ENCODE results near the gene MRTO4. TPM values are rescaled to one million over a fixed set of nuclear protein-coding genes. Genes with fewer than 3 reads are reported as not detected.
"Not testable (repeated sequence)": the region's sequence is repeated elsewhere in the genome, so short reads cannot be mapped to it uniquely, and the experiment has no call there.

MRTO4 gene
- total and polyA plus RNA-seq, 10 donors = 12.1 to 44.1 (median 25.4) TPM

DNA sequence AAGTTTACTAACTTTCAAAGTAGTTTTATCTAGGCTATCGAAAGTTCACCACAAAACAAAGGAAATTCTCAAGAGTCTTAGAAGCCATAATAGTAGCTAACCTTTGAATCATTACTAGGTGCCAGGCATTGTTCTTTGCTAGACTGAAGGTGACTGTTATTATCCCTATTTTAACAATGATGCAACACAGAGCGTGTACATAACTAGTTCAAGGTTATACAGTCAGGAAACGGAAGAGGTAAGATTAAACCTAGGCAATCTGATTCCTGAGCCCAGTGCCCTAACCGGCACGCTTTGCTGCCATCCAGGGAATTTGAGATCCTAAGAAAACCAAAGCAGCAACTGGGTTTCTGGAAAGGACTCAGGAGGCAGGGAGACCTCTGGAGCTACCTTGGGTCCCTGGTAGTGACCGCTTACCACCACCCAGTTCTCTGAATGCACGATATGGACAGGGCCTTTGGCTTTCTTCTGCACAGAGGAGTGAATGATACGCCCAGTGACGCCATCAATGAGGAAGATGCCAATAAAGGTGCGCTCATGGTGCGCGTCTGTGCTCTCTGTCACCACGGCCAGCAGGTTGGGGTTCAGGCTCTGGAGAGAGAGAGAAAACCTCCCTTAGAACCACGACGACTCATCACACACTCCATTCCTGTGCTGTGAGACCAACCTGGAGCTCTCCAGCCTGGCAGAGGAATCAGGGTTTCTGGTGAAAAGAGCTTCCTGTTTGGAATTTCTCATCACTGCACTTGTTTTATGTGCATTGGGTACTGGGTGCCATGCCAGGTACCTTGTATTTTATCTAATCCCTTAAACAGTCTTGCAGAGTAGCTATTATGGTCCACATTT lies 28.4 kb upstream of the MRTO4 start:
- intact Hi-C loops (cut with DNase I; ENCODE audit: low total_unique reads) = no loop called here
- peaks cover 0 to 100% (median 91%) of the 10 kb centered on the region in 6 donors for H3K36me3 ChIP-seq

DNA sequence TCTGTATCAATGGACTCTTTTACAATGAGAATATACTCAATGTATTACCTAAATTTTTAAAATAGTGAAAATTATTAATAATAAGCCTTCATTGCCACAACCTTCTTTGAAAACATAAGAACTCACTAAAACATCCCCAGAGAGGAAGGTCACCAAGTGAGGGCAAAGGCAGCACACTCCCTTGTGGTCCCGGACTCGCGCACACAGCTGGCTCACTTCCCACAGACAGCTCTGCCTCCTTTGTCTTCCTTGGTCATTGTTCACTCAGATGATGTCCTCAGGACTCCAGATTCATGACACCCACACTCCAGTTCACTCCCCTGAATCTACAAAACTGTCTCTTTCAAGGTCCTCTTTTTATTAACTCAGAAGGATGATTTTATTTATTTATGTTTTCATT lies 22.4 kb upstream of the MRTO4 start:
- Histone ChIP-seq H3K9me3 (no peaks in the 10 kb centered on the region), H3K4me1 (no peaks in the 10 kb centered on the region), H3K36me3 (peaks cover 0 to 100% (median 97%) of the 10 kb centered on the region in 6 donors), H3K4me3 (no peak overlapping the region), H3K27me3 (replicated peaks in 1 of 7) (no peaks in the 10 kb centered on the region), H3K27ac (no peak overlapping the region)
- DNase-seq = no peak
- intact Hi-C loops (cut with DNase I; ENCODE audit: low total_unique reads) = no loop called here
- WGBS, 5 donors = 70 to 79% (median 74%) methylated on average over 3 of the region's 3 CpGs
- TF ChIP-seq POLR2AphosphoS5 (IDR thresholded peaks at IDR 0.05) (no peak), POLR2A (IDR thresholded peaks at IDR 0.05) (no peak)
- TF ChIP-seq, protein P1, sequence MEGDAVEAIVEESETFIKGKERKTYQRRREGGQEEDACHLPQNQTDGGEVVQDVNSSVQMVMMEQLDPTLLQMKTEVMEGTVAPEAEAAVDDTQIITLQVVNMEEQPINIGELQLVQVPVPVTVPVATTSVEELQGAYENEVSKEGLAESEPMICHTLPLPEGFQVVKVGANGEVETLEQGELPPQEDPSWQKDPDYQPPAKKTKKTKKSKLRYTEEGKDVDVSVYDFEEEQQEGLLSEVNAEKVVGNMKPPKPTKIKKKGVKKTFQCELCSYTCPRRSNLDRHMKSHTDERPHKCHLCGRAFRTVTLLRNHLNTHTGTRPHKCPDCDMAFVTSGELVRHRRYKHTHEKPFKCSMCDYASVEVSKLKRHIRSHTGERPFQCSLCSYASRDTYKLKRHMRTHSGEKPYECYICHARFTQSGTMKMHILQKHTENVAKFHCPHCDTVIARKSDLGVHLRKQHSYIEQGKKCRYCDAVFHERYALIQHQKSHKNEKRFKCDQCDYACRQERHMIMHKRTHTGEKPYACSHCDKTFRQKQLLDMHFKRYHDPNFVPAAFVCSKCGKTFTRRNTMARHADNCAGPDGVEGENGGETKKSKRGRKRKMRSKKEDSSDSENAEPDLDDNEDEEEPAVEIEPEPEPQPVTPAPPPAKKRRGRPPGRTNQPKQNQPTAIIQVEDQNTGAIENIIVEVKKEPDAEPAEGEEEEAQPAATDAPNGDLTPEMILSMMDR (IDR thresholded peaks at IDR 0.05 in 8 of 11, conservative IDR thresholded peaks at IDR 0.05 in 3 of 11) = no peak

More for the DNA sequence above, 28.4 kb upstream of the MRTO4 start:
- Histone ChIP-seq H3K4me1 (peaks cover 0 to 35% (median 13%) of the 10 kb centered on the region in 6 donors), H3K27ac (peak overlapping the region in 2 of 8 donors; percentile 6 to 16), H3K4me3 (no peak overlapping the region), H3K27me3 (replicated peaks in 1 of 7) (no peaks in the 10 kb centered on the region), H3K9me3 (no peaks in the 10 kb centered on the region)
- no peak for DNase-seq
- WGBS, 5 donors = 83 to 96% (median 85%) methylated on average over 15 of the region's 15 CpGs
- TF ChIP-seq POLR2AphosphoS5 (IDR thresholded peaks at IDR 0.05) (no peak), POLR2A (IDR thresholded peaks at IDR 0.05) (no peak)
- TF ChIP-seq, protein P1 (IDR thresholded peaks at IDR 0.05 in 8 of 11, conservative IDR thresholded peaks at IDR 0.05 in 3 of 11) = no peak

DNA sequence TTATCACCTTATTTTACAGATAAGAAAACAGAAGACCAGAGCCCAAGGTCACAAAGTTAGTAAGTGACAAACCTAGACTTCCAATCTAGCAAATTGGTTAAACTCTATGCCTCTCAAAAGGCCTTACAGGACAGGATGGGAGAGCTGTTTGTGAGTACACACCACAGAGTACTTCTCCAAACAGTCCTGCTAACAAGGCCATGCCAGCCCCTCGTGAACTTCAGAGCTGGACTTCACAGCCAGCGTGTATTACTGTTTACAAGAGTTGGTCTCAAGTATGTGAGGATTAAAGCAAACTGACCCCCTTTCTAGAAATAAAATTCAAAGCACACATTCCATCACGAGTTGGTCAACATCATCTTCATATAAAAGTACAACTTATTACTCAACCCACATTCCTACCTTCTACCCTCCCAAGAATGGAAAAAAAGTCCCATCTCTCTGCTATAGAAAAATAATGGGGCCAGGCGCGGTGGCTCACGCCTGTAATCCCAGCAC lies 21.7 kb upstream of the MRTO4 start:
- H3K36me3 ChIP-seq = peaks cover 0 to 100% (median 97%) of the 10 kb centered on the region in 6 donors
- 92 to 94% (median 93%) methylated on average over 6 of the region's 6 CpGs for WGBS, 5 donors
- no peaks in the 10 kb centered on the region for H3K4me1 ChIP-seq
- no peak overlapping the region for H3K27ac ChIP-seq
- no peaks in the 10 kb centered on the region for H3K27me3 ChIP-seq (replicated peaks in 1 of 7)
- TF ChIP-seq POLR2AphosphoS5 (IDR thresholded peaks at IDR 0.05) (no peak), POLR2A (IDR thresholded peaks at IDR 0.05) (no peak)
- TF ChIP-seq, protein P1 (IDR thresholded peaks at IDR 0.05 in 8 of 11, conservative IDR thresholded peaks at IDR 0.05 in 3 of 11) = no peak
- H3K9me3 ChIP-seq = no peaks in the 10 kb centered on the region
- no peak for DNase-seq
- no peak overlapping the region for H3K4me3 ChIP-seq
- intact Hi-C loops (cut with DNase I; ENCODE audit: low total_unique reads) = no loop called here

DNA sequence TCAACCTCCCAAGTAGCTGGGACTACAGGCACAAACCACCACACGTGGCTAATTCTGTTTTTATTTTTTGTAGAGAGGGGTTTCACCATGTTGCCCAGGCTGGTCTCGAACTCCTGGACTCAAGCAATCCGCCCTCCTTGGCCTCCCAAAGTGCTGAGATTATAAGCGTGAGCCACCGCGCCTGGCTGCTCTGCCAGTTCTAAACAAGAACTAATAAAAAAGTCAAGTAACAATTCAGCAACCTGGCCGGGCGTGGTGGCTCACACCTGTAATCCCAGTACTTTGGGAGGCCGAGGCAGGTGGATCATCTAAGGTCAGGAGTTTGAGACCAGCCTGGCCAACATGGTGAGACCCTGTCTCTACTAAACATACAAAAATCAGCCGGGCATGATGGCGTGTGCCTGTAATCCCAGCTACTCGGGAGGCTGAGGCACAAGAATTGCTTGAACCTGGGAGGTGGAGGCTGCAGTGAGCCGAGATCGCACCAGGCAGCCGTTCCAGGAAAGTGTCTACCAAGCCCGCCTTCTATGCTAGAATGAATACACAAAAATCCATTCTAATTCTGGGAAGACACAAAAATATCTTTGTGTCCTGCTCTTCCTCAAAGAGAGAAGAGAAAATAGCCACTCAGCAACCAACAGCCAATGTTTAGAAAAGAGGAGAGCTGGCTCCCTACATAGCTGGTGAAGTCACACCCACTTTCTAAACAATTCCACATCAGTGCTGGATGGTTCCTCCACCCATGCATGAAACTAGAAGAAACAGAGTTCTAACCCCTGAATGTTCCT lies 19.7 kb upstream of the MRTO4 start:
- DNase-seq; intact Hi-C loops (cut with DNase I; ENCODE audit: low total_unique reads); H3K27me3 ChIP-seq (replicated peaks in 1 of 7); H3K4me3 ChIP-seq; H3K9me3 ChIP-seq; H3K4me1 ChIP-seq: not testable (repeated sequence)
- Histone ChIP-seq H3K27ac (peak overlapping the region in 1 of 8 donors; percentile 28), H3K36me3 (peaks cover 0 to 100% (median 95%) of the 10 kb centered on the region in 6 donors)
- WGBS, 5 donors = 94 to 97% (median 96%) methylated on average over 16 of the region's 16 CpGs

Data from spleen (tissue), 11 donors.